Motor neuron (in vitro differentiated cells): Measurements from ENCODE around the gene PKN3. TPM values are rescaled to one million over a fixed set of nuclear protein-coding genes. Genes with fewer than 3 reads are reported as not detected.
"Not testable (repeated sequence)": the region's sequence is repeated elsewhere in the genome, so short reads cannot be mapped to it uniquely, and the experiment has no call there.

Source experiments
- ATAC-seq, 8 experiments: fragments of 200-7000 bp; cut with Tn5 transposase; replicated peaks in 6 of 8; 2 replicates each; pipeline ENCODE4 v1.8.0; 2021; ENCODE audit warnings: mild to moderate bottlenecking in 8 of 8, moderate library complexity in 8 of 8
- H3K27ac ChIP-seq, 2 donors: fragments of 250-450 bp; sonication (Bioruptor Pico); 2 replicates each; pipeline ENCODE4 v1.9.0; 2021; ENCODE audit warnings: antibody characterized with exemption in 2 of 2, mild to moderate bottlenecking in 2 of 2, moderate library complexity in 1 of 2
- H3K4me1 ChIP-seq, 2 donors: fragments of 250-450 bp; sonication (Bioruptor Pico); replicated peaks in 1 of 2; 2 replicates each; pipeline ENCODE4 v1.6.1; 2021; ENCODE audit warnings: antibody characterized with exemption in 2 of 2, mild to moderate bottlenecking in 2 of 2, moderate library complexity in 1 of 2
- H3K4me3 ChIP-seq, 5 donors: fragments of 250-450 bp; sonication (Bioruptor Pico); 2 replicates each; pipeline ENCODE4 v1.9.0; 2021; ENCODE audit warnings: antibody characterized with exemption in 5 of 5, mild to moderate bottlenecking in 5 of 5, moderate library complexity in 4 of 5
- WGBS, 10 experiments: fragments of 450-650 bp; shearing (Covaris generic); methylation state at CpG; one replicate each; pipeline ENCODE4 v1.0.0; 2022; 5-methylcytosine and 5-hydroxymethylcytosine counted together
- in situ Hi-C, 9 experiments: fragments of 400-800 bp; cut with MboI; loops; one replicate each; pipeline ENCODE4 v1.15.0; 2021; ENCODE audit warnings: low sequenced_read_pairs in 9 of 9, low pct_unique_long_range_greater_than_20kb in 2 of 9; ENCODE audit not compliant: unreplicated experiment in 9 of 9
- total RNA-seq, 8 experiments: library from RNA; unstranded; fragments of 300-600 nt; gene quantifications; 2 replicates each; pipeline versions ENCODE4 v1.2.3 to v1.2.4, GENCODE V29; 2022

Gene PKN3
- 1 to 10 TPM in 3 of 8 experiments, under 1 TPM in 5; 0.07 to 7.3 (median 0.68) TPM for total RNA-seq

DNA sequence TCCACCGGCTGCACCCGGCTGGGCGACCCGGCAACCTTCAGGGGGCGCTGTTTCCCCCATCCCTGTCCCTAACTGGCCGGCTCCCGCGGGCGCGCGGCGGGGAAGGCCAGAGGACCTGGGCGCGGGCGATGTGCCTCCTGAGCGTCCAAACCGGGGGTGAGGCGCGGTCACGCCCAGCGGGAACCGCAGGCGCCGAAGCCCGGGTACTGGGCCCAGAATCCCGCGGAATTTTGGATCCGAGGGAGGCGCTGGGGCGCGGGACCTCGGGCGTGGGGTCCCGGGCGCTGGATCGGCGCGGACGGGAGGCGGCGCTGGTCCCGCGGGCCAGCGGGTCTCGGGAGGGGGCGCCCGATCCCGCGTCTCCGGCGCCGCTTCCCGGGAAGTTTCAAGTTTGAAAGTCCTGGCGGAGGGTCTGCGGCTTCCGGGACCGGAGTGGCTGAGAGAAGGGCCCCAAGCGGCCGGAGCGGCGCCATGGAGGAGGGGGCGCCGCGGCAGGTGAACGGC lies at the start of gene PKN3:
Gene PKN3, plus strand, starts transcription at position 59 of the 504 bp plus-strand sequence. Its CDS starts 413 bp downstream, at position 472.
- Histone ChIP-seq H3K4me1 (no peaks in the 10 kb centered on the region), H3K27ac (peak within 1 kb of the TSS in 1 of 2 donors; percentile 49), H3K4me3 (peak within 1 kb of the TSS; percentile 57 to 99 (median 75))
- WGBS, 10 experiments = 20% methylated on average over 1 of the region's 65 CpGs; no CpG with 5 or more reads in 9 of the 10 experiments
- ATAC-seq = peak; percentile 87 to 91 (median 90)
- in situ Hi-C loops = no loop called here

DNA sequence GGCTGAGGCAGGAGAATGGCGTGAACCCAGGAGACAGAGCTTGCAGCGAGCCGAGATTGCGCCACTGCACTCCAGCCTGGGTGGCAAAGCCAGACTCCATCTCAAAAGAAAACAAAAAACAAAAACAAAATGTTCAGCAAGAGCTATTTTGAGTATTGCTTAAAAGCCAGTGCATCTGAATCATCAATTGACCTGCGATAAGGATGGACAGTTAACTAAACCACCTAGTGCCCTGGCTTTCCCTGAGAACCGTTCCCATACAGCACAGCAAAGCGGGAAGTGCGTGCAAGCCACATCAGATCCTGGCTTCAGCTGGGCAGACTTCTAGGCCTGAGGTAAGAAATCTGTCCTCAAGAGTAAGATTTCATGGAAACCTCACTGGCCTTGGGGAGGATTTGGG lies 48.4 kb upstream of the PKN3 start:
- H3K27ac ChIP-seq = no peak overlapping the region
- ATAC-seq = no peak
- in situ Hi-C loops = no loop called here
- peaks cover 3 to 7% of the 10 kb centered on the region in 2 donors for H3K4me1 ChIP-seq
- no peak overlapping the region for H3K4me3 ChIP-seq
- WGBS, 10 experiments = 88 to 100% (median 92%) methylated on average over 2 to 8 of the region's 8 CpGs; no CpG with 5 or more reads in 3 of the 10 experiments

DNA sequence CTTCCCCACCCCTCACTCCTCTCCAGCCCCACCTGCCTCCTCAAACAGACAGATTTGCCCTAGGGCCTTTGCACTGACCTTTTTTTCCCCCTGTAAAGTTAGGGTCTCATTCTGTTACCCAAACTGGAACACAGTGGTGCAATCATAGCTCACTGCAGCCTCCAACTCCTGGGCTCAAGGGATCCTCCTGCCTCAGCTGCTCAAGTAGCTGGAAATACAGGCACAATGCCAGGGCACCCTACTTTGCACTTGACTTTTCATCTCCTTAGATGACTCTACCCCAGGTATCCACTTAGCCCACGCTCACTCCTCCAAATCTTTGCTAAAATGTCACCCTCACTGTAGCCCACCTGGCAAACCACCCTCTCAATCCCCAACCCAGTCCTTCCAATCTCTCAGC lies 47.8 kb upstream of the PKN3 start:
- in situ Hi-C loops = no loop called here
- H3K27ac ChIP-seq = no peak overlapping the region
- no peak overlapping the region for H3K4me3 ChIP-seq
- ATAC-seq = no peak
- 80 to 100% (median 90%) methylated on average over 1 of the region's 1 CpG; no CpG with 5 or more reads in 6 of the 10 experiments for WGBS, 10 experiments
- peaks cover 3 to 7% of the 10 kb centered on the region in 2 donors for H3K4me1 ChIP-seq

DNA sequence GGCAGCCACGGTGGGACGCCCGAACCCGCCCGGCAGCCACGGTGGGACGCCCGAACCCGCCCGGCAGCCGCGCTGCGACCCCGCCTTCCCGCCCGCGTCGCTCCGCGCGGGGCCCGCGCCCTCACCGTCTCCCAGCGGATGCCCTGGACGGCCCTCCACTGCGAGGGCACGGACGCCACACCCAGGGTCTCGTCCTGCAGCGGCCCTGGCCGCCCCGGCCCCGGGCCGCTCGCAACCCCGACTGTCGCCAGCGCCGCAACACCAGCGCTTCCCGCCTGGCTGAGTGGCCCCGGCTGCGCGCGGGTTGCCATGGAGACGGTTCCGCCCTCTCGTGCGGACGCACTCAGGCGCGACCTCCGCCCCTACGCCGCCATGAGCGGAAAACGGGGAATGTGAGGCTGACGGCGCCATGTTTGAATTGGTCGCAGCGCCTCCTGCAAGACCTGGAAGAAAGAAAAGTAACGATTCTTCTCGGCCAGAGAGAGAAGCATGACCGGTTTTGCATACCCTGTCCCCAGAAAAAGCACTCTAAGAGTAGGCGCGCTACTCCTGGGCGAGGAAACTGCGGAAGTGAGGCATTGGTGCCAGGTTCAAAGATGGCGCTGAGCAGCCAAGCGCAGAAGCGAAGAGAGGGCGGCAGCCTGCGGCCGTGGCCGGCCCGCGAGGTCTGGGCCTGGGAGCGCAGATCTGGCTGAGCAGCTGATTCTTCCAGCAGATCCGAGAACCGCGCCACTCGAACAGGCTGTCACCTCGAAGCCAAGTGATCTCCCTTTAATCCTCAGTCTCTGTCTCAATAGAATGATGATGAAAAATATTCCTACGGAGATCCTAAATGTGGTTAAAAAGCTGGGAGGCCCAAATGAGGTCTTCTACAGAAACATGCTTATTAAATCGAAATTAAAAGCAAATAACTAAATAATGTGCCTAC lies 45.6 kb upstream of the PKN3 start, which contains the start of gene DYNC2I2:
Gene DYNC2I2, minus strand, starts transcription at position 432 of the 928 bp plus-strand sequence. Its CDS starts 121 bp downstream, at position 311.
- in situ Hi-C loops = no loop called here
- Histone ChIP-seq H3K27ac (peak within 1 kb of the TSS; percentile 100), H3K4me1 (peaks cover 3 to 7% of the 10 kb centered on the region in 2 donors), H3K4me3 (peak within 1 kb of the TSS; percentile 76 to 90 (median 87))
- WGBS, 10 experiments = 0 to 10% (median 1%) methylated on average over 1 to 46 of the region's 86 CpGs
- ATAC-seq = peak; percentile 92 to 98 (median 97)

- in situ Hi-C loops = no loop called here
- Histone ChIP-seq H3K4me3 (peak overlapping the region; percentile 76 to 90 (median 87)), H3K27ac (peak overlapping the region; percentile 100), H3K4me1 (peaks cover 3 to 7% of the 10 kb centered on the region in 2 donors)
- 86 to 100% (median 97%) methylated on average over 5 to 13 of the region's 13 CpGs for WGBS, 10 experiments
- no peak for ATAC-seq
Measured at GRCh38 chr9:128657344-128657704, 45.0 kb upstream of the PKN3 start.

GRCh38 chr9:128657796-128658195 lies 44.5 kb upstream of the PKN3 start:
- in situ Hi-C loops = no loop called here
- Histone ChIP-seq H3K4me1 (peaks cover 3 to 7% of the 10 kb centered on the region in 2 donors), H3K27ac (peak overlapping the region in 1 of 2 donors; percentile 100), H3K4me3 (no peak overlapping the region)
- WGBS, 10 experiments = 83 to 100% (median 100%) methylated on average over 1 to 3 of the region's 3 CpGs; no CpG with 5 or more reads in 5 of the 10 experiments
- ATAC-seq = no peak

DNA sequence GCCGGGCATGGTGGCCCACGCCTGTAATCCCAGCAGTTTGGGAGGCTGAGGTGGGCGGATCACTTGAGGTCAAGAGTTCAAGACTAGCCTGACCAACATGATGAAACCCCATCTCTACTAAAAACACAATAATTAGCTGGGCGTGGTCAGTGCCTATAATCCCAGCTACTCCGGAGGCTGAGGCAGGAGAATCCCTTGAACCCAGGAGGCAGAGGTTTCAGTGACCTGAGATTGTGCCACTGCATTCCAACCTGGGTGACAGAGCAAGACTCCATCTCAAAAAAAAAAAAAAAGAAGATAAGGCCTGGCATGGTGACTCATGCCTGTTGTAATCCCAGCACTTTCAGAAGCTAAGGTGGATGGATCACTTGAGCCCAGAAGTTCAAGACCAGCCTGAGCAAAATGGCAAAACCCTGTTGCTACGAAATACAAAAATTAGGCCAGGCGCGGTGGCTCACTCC lies 35.8 kb upstream of the PKN3 start:
- 70 to 93% (median 83%) methylated on average over 2 to 5 of the region's 8 CpGs; no CpG with 5 or more reads in 2 of the 10 experiments for WGBS, 10 experiments
- ATAC-seq = peak in 1 of 8 experiments; percentile 36
- in situ Hi-C loops = not testable (repeated sequence)

GRCh38 chr9:128669786-128670185 lies 32.5 kb upstream of the PKN3 start:
- in situ Hi-C loops = no loop called here
- H3K4me1 ChIP-seq = no peaks in the 10 kb centered on the region
- no peak overlapping the region for H3K27ac ChIP-seq
- 60 to 100% (median 95%) methylated on average over 1 to 5 of the region's 6 CpGs; no CpG with 5 or more reads in 2 of the 10 experiments for WGBS, 10 experiments
- no peak for ATAC-seq
- no peak overlapping the region for H3K4me3 ChIP-seq

More for the DNA sequence above, 35.8 kb upstream of the PKN3 start:
- H3K4me1 ChIP-seq, H3K4me3 ChIP-seq, H3K27ac ChIP-seq: not testable (repeated sequence)

DNA sequence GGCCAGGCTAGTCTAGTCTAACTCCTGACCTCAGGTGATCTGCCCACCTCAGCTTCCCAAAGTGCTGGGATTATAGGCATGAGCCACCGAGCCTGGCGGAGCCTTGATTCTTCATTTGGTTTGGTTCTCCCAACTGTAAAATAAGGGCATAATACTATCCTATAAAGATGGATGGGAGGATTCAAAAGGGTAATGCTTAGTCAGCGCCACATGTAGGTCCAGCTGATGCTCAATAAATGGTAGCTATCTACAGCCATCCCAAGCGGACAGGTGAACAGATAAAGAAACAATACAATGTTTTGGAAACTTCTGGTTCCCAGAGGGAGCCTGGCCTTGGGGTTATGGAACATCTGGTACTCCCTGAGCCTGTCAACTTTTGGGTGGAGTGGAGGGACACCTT lies 26.9 kb upstream of the PKN3 start:
- in situ Hi-C loops = no loop called here
- no peak for ATAC-seq
- 86 to 100% (median 100%) methylated on average over 1 to 3 of the region's 4 CpGs; no CpG with 5 or more reads in 4 of the 10 experiments for WGBS, 10 experiments

GRCh38 chr9:128677794-128678193 lies 24.5 kb upstream of the PKN3 start:
- Histone ChIP-seq H3K4me3 (no peak overlapping the region), H3K4me1 (no peaks in the 10 kb centered on the region), H3K27ac (no peak overlapping the region)
- WGBS, 10 experiments = 72 to 96% (median 85%) methylated on average over 1 to 10 of the region's 10 CpGs; no CpG with 5 or more reads in 1 of the 10 experiments
- in situ Hi-C loops = no loop called here
- ATAC-seq = no peak

More for the DNA sequence above, 26.9 kb upstream of the PKN3 start:
- H3K4me3 ChIP-seq = no peak overlapping the region
- H3K27ac ChIP-seq = no peak overlapping the region
- H3K4me1 ChIP-seq = no peaks in the 10 kb centered on the region

- peak overlapping the region; percentile 9 to 31 for H3K27ac ChIP-seq
- 0 to 27% (median 20%) methylated on average over 1 to 14 of the region's 21 CpGs; no CpG with 5 or more reads in 1 of the 10 experiments for WGBS, 10 experiments
- H3K4me1 ChIP-seq = peaks cover 7 to 31% of the 10 kb centered on the region in 2 donors
- ATAC-seq = peak; percentile 16 to 73 (median 49)
- in situ Hi-C loops = no loop called here
- peak overlapping the region; percentile 11 to 47 (median 30) for H3K4me3 ChIP-seq
Measured at GRCh38 chr9:128683340-128684064, 18.8 kb upstream of the PKN3 start.

- in situ Hi-C loops = no loop called here
- no peak for ATAC-seq
- Histone ChIP-seq H3K27ac (peak overlapping the region; percentile 9 to 31), H3K4me1 (peaks cover 7 to 32% of the 10 kb centered on the region in 2 donors), H3K4me3 (peak overlapping the region; percentile 11 to 47 (median 30))
- no CpG with 5 or more reads among the region's 3 CpGs for WGBS, 10 experiments
Measured at GRCh38 chr9:128684065-128684324, 18.3 kb upstream of the PKN3 start.
